Smooth muscle cell of bladder (primary cell): ENCODE results near the gene PDE12. TPM values are rescaled to one million over a fixed set of nuclear protein-coding genes. Genes with fewer than 3 reads are reported as not detected.

Source experiments
- total RNA-seq: library from RNA; depleted of rRNA; stranded (reverse); fragments of >200 nt; gene quantifications from 2 replicates; pipeline ENCODE4 v1.2.3, GENCODE V29; 2014

PDE12 gene, protein sequence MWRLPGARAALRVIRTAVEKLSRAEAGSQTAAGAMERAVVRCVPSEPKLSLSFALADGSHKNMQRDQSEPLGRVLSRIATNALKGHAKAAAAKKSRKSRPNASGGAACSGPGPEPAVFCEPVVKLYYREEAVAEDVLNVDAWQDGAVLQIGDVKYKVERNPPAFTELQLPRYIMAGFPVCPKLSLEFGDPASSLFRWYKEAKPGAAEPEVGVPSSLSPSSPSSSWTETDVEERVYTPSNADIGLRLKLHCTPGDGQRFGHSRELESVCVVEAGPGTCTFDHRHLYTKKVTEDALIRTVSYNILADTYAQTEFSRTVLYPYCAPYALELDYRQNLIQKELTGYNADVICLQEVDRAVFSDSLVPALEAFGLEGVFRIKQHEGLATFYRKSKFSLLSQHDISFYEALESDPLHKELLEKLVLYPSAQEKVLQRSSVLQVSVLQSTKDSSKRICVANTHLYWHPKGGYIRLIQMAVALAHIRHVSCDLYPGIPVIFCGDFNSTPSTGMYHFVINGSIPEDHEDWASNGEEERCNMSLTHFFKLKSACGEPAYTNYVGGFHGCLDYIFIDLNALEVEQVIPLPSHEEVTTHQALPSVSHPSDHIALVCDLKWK
- total RNA-seq: 7.4 and 14.1 TPM in 2 replicates

DNA sequence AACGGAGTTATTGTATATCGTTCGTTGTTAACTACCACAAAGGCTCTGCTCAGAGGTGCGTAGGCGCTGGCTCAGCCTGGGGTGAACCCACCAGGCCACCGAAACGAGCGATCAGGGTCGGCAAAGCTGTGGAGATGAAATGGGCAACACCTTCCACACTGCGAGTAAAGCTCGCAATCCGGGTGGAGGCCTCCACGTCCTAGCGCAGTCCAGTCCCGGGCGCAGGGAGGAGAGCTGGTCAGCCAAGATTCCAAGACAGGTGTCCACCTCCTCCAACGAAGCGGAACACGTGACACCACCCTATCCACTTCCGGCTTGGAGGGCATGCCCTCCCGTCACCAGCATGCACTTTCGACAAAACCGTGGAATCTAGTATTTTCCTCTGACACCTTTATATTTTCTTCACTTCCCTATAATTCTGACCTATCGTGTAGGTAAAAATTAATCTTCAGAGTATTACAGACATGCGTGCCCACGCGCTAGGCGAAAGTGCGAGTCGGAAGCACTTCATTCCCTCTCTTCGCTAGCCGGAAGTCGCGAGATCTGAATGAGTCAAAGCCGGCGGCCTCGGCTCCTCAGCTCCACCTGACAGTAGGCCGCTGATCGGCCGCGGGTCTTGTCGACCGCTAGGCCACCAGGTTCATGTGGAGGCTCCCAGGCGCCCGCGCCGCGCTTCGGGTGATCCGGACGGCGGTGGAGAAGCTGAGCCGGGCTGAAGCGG lies at the start of gene PDE12:
Gene PDE12, plus strand, starts transcription at position 537 of the 721 bp plus-strand sequence. Its CDS starts 106 bp downstream, at position 643.

DNA sequence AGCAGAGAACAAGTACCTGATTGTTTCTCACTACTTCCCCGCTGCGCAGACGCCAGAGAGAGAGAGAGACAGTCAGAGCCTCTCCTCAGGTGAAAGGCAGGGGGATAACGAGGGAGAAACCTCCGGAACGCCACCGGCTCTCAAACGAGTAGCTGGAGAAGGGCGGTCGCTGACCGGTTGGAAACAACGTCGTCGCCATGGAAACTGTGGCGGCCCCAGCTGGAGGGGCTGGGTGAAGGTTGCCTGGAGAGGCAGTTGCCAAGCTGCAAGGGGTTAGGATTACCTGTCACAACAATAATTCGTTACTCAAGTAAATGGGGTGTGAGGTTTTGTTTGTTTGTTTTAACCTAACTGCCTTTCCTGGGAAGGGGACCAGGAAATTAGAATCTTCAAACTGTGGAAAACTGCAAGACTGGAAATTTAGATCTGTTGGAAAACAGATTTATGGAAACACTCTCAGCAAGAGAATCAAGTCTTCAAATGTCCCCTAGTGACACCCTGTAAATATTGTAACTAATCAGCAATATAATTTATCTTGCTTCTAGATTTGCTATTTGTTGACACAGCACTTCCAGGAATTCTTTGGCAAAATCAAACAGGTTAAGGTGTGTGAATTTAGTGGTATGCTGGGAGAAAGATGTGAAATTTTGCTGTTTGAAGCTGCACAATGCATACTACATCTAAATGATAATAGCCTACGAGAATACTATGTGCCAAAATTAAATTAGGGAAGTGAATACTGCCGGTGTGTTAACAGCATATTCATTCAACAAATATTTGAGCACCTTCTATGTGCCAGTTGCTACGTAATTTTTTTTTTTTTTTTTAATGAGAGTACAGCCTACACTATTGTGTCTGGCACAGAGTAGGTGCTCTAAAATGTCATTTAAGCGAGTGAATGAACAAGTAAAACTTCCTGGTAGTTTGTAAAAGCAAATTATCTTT lies 11.6 kb upstream of the PDE12 start, which contains the start of gene DNAH12:
Gene DNAH12, minus strand, starts transcription at position 164 of the 945 bp plus-strand sequence. CDS start 1,474 bp downstream, outside the sequence.

DNA sequence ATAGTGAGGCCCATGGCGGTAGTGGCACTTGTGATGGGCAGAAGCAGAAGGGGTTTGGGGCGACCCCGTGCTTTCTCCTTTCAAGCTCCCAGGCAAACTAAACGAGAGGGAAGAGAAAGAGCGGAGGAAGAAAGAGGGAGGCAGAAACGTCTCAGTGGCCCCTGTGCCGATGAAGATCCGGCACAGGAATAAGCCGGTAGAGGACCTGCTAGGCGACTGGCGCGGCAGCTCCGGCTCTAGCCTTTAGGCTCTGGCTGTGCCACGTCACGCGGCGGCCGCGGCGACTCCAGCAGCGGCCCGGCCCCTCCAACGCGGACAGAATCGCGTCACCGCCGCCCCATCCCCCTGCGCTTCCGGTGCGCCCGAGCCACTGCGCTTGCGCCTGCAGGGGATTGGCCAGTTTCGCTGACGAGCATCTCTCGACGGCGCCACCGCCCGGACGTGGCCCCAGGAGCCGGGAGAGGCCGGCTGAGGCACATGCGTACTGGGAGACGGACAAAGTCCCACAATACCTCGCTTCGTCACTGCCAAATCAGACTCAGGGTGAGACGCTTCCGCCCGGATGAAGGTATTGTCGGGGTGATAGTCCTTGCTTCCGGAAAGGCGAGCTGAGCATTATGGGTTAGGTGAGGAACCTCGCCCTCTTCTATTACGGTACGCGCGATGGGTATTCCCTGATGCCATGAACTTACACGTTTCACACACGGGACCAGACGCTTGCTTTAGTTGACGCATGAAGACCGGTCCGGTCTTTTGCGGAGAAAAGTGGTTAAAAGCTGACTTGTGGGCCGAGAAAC lies 41.3 kb downstream of the PDE12 start, which contains the start of gene ARF4:
Gene ARF4, minus strand, starts transcription at position 218 of the 797 bp plus-strand sequence. Its CDS starts 204 bp downstream, at position 14.

Other genes with a start within 250 kb of the PDE12 start
- under 0.01 and 0.18 TPM in 2 replicates for gene DNAH12, start 11.9 kb upstream of the PDE12 start, total RNA-seq
- 260 and 273 TPM in 2 replicates for gene ARF4, start 41.1 kb downstream of the PDE12 start, total RNA-seq
- gene DENND6A, start 136.8 kb downstream of the PDE12 start, total RNA-seq: 11.7 and 12.4 TPM in 2 replicates
- gene SLMAP, start 200.0 kb downstream of the PDE12 start, total RNA-seq: 37.1 and 39.7 TPM in 2 replicates